Muscle layer of colon (tissue), 2 donors: ENCODE measurements around the gene ZDHHC9.
A peak's percentile ranks its signal among the peaks of the same experiment; 100 is the strongest.
"Not testable (repeated sequence)": the region's sequence is repeated elsewhere in the genome, so short reads cannot be mapped to it uniquely, and the experiment has no call there.

Source experiments
- H3K27ac ChIP-seq: one replicate; pipeline ENCODE4 v1.7.0; 2013; ENCODE audit warnings: low read depth, mild to moderate bottlenecking, low read length, moderate library complexity
- H3K27me3 ChIP-seq, 2 donors: one replicate each; pipeline ENCODE4 v1.7.0; 2013; ENCODE audit warnings: low read length in 2 of 2, mild to moderate bottlenecking in 2 of 2; ENCODE audit not compliant: insufficient read depth in 2 of 2, control insufficient read depth in 1 of 2
- H3K36me3 ChIP-seq: one replicate; pipeline ENCODE4 v1.7.0; 2013; ENCODE audit warnings: mild to moderate bottlenecking, low read length; ENCODE audit not compliant: insufficient read depth
- H3K4me1 ChIP-seq: one replicate; pipeline ENCODE4 v1.7.0; 2013; ENCODE audit warnings: mild to moderate bottlenecking, low read length; ENCODE audit not compliant: insufficient read depth
- H3K4me3 ChIP-seq, 2 donors: one replicate each; pipeline ENCODE4 v1.7.0; 2013; ENCODE audit warnings: low read length in 2 of 2, low read depth in 1 of 2, mild to moderate bottlenecking in 1 of 2, moderate library complexity in 1 of 2
- H3K9ac ChIP-seq: one replicate; pipeline ENCODE4 v1.7.0; 2013; ENCODE audit warnings: low read length
- H3K9me3 ChIP-seq: one replicate; pipeline ENCODE4 v1.7.0; 2013; ENCODE audit warnings: mild to moderate bottlenecking, low read length
- donor health status: abdominal sarcoma.
- donor health status: Adenocarcinoma of cecum.

ZDHHC9 gene

DNA sequence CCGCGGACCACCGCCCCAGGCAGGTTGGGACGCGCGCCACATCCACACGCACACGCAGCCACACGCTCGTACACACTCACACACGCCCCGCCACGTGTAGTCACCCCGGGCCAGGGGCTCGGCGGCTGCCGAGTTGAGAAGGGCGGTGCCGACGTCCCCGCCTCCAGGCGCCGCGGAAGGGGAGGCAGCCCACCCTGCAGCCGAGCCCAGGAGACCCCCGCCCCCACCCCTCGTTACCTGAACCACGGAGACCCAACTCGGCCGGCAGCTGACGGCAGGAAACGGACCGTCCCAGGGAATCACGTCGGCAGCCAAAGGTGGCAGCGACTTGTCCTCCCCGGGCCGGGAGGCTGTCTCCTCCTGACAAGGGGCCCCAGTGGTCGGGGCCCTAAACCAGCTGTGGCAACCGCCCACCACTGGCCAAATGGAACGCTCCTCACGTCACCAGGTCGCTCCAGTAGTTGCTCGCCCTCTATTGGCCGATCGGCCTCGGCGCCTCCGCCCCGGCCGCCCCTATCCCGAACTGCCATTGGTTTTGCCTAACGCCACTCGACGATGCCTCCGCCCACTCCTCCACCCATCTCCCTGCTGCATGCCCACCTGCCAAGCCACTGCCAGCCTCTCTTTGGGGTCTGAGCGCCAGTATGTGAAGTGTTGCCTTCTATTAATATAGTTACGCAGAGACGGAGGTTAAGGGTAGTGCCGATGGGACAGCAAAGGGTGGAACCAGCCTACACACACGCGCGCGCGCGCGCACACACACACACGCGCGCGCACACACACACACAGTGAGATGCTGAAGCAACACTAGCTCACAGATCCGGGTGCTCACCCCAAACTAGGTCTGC lies at the start of gene ZDHHC9:
ZDHHC9 (minus strand) TSS at position 428 of the 848 bp plus-strand sequence. CDS start 1,941 bp downstream, outside the sequence.
- no peaks in the 10 kb centered on the region for H3K4me1 ChIP-seq
- peak within 1 kb of the TSS; percentile 58 to 65 for H3K4me3 ChIP-seq
- H3K36me3 ChIP-seq: no peaks in the 10 kb centered on the region
- H3K27me3 ChIP-seq: no peaks in the 10 kb centered on the region
- H3K9ac ChIP-seq: peak within 1 kb of the TSS; percentile 20
- H3K9me3 ChIP-seq: no peaks in the 10 kb centered on the region
- peak within 1 kb of the TSS; percentile 78 for H3K27ac ChIP-seq

DNA sequence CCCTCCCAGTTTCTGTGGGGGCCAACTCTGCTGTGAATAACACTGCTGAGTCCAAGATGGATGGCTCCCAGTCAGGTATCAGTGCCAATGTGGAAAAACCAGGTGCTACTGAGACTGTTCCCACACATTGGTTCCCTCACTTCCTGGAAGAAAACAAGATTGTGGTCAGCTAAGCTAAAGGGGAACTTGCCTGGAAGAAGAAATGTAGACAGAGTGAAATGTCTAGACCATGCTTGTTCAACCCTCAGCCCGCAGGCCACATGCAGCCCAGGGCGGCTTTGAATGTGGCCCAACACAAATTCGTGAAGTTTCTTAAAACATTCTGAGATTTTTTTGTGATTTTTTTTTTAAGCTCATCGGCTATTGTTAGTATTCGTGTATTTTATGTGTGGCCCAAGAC lies 33.7 kb upstream of the ZDHHC9 start:
- no peak overlapping the region for H3K27ac ChIP-seq
- H3K36me3 ChIP-seq: no peaks in the 10 kb centered on the region
- H3K9me3 ChIP-seq: no peaks in the 10 kb centered on the region
- no peak overlapping the region for H3K9ac ChIP-seq
- no peaks in the 10 kb centered on the region for H3K27me3 ChIP-seq
- H3K4me3 ChIP-seq: no peak overlapping the region
- H3K4me1 ChIP-seq: no peaks in the 10 kb centered on the region

DNA sequence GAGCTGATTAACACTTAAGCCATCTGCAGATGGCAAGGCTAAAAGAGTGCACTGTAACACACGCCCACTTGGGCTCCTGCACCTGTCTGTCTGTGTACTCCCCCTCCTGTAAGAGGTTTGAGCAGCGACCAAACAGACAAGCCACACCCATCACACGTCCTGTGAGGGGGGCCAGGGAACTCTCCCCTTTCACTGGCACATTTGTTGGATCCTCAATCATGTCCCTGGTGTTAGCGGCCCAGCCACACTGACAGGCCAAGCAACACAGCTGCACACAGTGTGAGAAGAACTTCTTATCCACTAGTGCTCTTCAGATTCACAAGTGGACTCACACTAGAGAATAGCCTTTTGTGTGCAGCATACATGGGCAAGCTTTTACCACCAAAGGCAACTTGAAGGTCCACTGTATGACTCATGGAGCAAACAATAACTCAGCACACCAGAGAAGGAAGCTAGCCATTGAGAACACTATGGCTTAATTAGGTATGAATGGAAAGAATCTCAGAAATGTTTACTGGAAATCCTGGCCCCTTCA lies 33.2 kb upstream of the ZDHHC9 start:
- Histone ChIP-seq H3K4me3 (no peak overlapping the region), H3K9ac (no peak overlapping the region), H3K27ac (no peak overlapping the region), H3K4me1 (no peaks in the 10 kb centered on the region), H3K27me3 (no peaks in the 10 kb centered on the region), H3K36me3 (no peaks in the 10 kb centered on the region), H3K9me3 (no peaks in the 10 kb centered on the region)

DNA sequence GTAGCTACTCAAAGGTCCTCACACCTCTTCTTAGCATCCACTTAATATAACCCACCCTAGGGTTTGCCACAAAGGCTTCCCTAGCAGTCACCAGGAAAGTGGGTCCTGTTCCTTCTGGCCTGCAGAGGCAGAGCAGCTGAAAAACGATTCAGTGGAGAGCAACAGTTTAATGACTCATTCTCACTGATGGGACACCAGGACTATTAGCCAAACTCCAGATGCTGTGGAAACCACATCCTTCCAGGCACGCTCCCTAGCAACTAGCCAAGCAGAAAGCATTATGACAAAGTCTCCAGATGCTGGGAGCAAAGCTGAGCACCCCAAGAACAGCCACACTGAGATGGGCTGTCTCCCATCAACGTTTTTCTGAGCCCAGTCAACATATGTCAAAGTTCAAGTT lies 32.0 kb upstream of the ZDHHC9 start:
- no peak overlapping the region for H3K27ac ChIP-seq
- no peaks in the 10 kb centered on the region for H3K9me3 ChIP-seq
- no peak overlapping the region for H3K9ac ChIP-seq
- no peak overlapping the region for H3K4me3 ChIP-seq
- H3K4me1 ChIP-seq: no peaks in the 10 kb centered on the region
- H3K27me3 ChIP-seq: no peaks in the 10 kb centered on the region
- H3K36me3 ChIP-seq: no peaks in the 10 kb centered on the region

DNA sequence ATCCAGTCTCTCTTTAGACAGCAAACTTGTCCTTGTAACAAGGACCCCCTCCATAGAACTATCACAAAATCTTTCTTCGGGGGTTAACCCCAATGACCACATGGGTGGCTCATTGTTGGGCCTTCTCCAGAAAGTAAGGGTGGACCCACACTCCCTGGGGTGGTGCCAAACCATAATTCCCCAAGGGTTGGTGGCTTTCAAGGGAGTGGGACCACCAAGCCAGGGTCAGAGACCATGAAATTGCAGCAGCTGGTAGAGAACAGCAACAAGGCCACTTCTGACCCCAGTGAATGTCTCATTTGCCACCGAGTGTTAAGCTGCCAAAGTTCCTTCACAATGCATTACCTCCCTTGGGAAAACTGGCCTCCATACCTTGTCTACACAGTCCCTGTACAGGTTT lies 28.8 kb upstream of the ZDHHC9 start:
- no peaks in the 10 kb centered on the region for H3K36me3 ChIP-seq
- H3K4me3 ChIP-seq: no peak overlapping the region
- no peak overlapping the region for H3K27ac ChIP-seq
- H3K9ac ChIP-seq: no peak overlapping the region
- H3K9me3 ChIP-seq: no peaks in the 10 kb centered on the region
- no peaks in the 10 kb centered on the region for H3K27me3 ChIP-seq
- no peaks in the 10 kb centered on the region for H3K4me1 ChIP-seq

DNA sequence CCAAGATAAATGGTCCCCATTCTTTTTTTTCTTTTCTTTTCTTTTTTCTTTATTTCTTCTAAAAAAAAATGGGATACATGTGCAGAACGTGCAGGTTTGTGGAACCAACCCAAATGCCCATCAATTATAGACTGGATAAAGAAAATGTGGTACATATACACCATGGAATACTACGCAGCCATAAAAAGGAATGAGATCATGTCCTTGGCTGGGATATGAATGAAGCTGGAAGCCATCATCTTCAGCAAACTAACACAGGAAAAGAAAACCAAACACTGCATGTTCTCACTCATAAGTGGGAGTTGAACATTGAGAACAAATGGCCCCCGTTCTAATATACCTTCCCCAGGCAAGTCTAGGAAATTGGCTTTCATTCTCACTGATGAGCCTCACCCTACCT lies 22.6 kb upstream of the ZDHHC9 start:
- H3K27ac ChIP-seq, H3K9ac ChIP-seq, H3K4me3 ChIP-seq, H3K27me3 ChIP-seq, H3K36me3 ChIP-seq, H3K4me1 ChIP-seq, H3K9me3 ChIP-seq: not testable (repeated sequence)

DNA sequence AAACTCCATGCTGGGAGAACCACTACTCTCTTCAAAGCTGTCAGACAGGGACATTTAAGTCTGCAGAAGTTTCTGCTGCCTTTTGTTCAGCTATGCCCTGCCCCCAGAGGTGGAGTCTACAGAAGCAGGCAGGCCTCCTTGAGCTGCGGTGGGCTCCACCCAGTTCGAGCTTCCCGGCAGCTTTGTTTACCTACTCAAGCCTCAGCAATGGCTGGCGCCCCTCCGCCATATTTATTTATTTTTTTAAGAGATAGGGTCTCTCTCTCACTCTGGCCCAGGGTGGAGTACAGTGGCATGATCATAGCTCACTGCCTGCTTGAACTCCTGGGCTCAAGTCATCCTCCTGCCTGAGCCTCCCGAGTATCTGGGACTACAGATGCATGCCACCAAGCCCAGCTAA lies 15.4 kb upstream of the ZDHHC9 start:
- H3K36me3 ChIP-seq, H3K9ac ChIP-seq, H3K27ac ChIP-seq, H3K4me1 ChIP-seq, H3K4me3 ChIP-seq, H3K9me3 ChIP-seq, H3K27me3 ChIP-seq: not testable (repeated sequence)

DNA sequence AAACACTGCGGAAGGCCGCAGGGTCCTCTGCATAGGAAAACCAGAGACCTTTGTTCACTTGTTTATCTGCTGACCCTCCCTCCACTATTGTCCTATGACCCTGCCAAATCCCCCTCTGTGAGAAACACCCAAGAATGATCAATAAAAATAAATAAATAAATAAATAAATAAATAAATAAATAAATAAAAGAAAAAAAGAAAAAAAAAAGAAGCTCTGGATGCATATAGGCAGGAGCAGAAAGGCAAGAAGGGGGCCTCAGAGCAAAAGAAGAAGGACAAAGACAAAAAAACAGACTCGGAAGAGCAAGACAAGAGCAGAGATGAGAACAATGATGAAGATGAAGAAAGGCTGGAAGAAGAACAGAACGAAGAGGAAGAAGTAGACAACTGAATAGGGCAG lies 8.1 kb upstream of the ZDHHC9 start:
- H3K36me3 ChIP-seq, H3K4me3 ChIP-seq, H3K27ac ChIP-seq, H3K9ac ChIP-seq, H3K9me3 ChIP-seq, H3K4me1 ChIP-seq, H3K27me3 ChIP-seq: not testable (repeated sequence)

DNA sequence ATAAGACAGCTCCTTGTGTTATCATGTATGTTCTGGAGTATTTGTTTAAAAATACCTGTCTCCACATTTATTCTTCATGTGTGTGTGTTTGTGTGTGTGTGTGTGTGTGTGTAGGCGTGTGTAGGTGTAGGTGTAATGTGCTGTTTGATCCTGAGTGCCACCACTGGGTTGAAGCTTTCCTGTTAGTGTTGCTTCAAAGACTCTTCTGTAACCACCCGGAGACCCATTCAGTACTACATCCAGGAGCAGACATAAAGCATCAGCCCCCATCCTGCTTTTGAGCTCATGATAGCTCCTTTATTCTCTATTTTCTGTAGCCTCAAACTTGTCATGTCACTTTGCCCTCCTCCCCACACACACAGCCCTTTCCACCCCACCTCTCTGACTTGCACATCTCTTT lies 3.0 kb upstream of the ZDHHC9 start:
- Histone ChIP-seq H3K9ac (no peak overlapping the region), H3K27ac (no peak overlapping the region), H3K4me3 (no peak overlapping the region), H3K36me3 (no peaks in the 10 kb centered on the region), H3K9me3 (no peaks in the 10 kb centered on the region), H3K4me1 (no peaks in the 10 kb centered on the region), H3K27me3 (no peaks in the 10 kb centered on the region)

DNA sequence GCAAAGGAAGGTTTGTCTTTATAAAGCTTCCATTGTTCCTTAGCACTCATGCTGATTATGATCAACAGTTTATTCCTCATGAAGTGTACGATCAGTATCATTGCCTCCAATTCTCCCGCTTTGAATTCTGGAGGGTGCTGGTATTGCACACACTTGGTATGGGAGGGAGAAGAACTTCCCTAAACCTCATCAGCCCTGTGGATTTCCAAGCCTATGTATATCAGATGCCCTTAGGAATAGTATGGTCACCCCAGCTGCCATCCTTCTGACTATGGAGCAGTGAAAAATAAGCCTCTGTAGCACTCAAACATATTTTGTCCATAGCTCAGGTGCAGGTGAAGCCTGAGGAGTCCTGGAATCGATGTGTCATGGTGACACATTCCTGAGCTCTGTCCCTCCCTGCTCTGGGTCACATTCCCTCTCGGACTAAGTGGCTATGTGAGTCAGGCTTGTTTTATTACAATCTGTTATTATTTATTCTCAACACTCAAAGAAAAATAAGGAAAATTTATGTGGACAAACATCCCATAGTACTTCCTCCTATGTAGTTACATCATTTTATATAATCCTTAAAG lies 2.0 kb upstream of the ZDHHC9 start:
- Histone ChIP-seq H3K9ac (no peak overlapping the region), H3K27me3 (no peaks in the 10 kb centered on the region), H3K36me3 (no peaks in the 10 kb centered on the region), H3K9me3 (no peaks in the 10 kb centered on the region), H3K27ac (no peak overlapping the region), H3K4me3 (no peak overlapping the region), H3K4me1 (no peaks in the 10 kb centered on the region)

DNA sequence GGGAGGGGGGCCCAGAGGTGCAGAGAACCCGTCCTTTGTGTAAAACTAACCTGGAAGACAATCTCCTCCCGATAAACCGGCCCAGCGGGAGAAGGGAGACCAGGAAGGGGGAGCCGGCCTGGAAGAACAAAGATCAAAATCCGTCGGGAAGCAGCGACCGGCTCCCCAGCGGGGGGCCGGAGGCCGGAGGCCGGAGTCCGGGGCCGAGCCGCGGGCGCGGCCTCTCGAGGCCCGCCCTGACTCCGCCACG lies 552 bp downstream of the ZDHHC9 start:
- Histone ChIP-seq H3K36me3 (no peaks in the 10 kb centered on the region), H3K27me3 (no peaks in the 10 kb centered on the region), H3K4me1 (no peaks in the 10 kb centered on the region), H3K9me3 (no peaks in the 10 kb centered on the region), H3K27ac (peak overlapping the region; percentile 78), H3K9ac (no peak overlapping the region), H3K4me3 (peak overlapping the region; percentile 58 to 65)
